Activated CD8-positive, alpha-beta memory T cell treated with anti-CD3 and anti-CD28 coated beads for 4 hours (primary cell): ENCODE results near the gene ELK4.

Experiments used
- DNase-seq, 2 donors: peaks; one replicate each; pipeline ENCODE4 v3.0.0-alpha.2; 2020; ENCODE audit warnings: low read depth in 2 of 2

Gene ELK4

GRCh38 chr1:205563927-205564441 lies 67.8 kb downstream of the ELK4 start:
- DNase-seq: no peak

DNA sequence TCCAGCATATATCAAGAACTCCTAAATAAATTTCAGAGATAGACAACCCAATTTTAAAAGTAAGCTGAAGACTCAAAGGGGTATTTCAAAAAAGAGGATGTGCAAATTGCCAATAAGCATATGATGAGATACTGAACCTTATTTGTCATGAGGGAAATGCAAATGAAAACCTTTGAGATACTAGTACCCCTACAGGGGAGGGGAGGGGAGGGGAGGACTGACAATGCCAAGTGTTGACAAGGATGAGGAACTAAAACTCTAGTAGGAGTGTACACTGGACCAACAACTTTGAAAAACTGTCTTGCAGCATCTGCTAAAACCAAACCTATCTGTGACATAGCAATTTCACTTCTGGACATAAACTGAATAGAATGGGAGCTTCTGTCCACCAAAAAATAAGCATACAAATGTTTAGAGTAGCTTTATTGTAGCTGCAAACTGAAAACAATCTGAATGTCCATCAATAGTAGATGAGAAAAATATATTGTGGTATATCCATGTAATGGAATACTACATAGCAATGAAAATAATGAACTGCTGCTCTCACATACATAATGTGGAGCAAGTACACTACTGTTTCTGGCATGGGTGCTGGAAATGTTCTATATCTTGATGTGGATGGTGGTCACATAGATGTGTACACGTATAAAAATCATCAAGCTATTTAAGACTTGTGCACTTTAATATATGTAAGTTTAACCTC lies 70.2 kb downstream of the ELK4 start:
- DNase-seq: no peak
